GM12878 (cell line): ENCODE data around the gene LACTBL1. TPM values are rescaled to one million over a fixed set of nuclear protein-coding genes. Genes with fewer than 3 reads are reported as not detected.

ENCODE experiments used
- ATAC-seq: fragments of 200-7000 bp; cut with Tn5 transposase; 3 replicates; pipeline ENCODE4 v1.9.1; 2020; ENCODE audit warnings: mild to moderate bottlenecking, moderate library complexity
- BruUV-seq: library from RNA; stranded (reverse); fragments of 400-500 nt; replicated peaks from 2 replicates; lab custom pipeline; 2021; lab: Mats Ljungman, UMichigan
- CTCF ChIA-PET: fragments of 300-600 bp; sonication (Branson Sonifier 250); formaldehyde crosslinking; extraction: SDS; loops from one replicate; lab custom pipeline; 2021; ENCODE audit warnings: inconsistent platforms; lab: Yijun Ruan, JAX
- POLR2A ChIA-PET: fragments of 350-600 bp; formaldehyde crosslinking; extraction: SDS; loops from one replicate; lab custom pipeline; 2021; ENCODE audit warnings: inconsistent platforms; lab: Charles Lee
- RAD21 ChIA-PET: fragments of 300-600 bp; sonication (Branson Sonifier 250); formaldehyde crosslinking; loops from one replicate; lab custom pipeline; 2023; ENCODE audit warnings: antibody characterized with exemption; ENCODE audit not compliant: unreplicated experiment; lab: Charles Lee
- SMC1A ChIA-PET: fragments of 300-600 bp; sonication (Branson Sonifier 250); formaldehyde crosslinking; loops from one replicate; lab custom pipeline; 2023; ENCODE audit not compliant: unreplicated experiment, uncharacterized antibody; lab: Charles Lee
- DNase-seq: peaks from one replicate; pipeline ENCODE4 v3.0.0-alpha.2; 2011; ENCODE audit warnings: low read depth, low spot score
- FAIRE-seq: peaks from 3 replicates; lab custom pipeline; 2011; peaks lifted over from hg19 to GRCh38; lab: Jason Lieb, UNC
- H2AFZ ChIP-seq: 2 replicates; pipeline ENCODE4 v1.6.0; 2011; ENCODE audit warnings: low read depth, low read length, control low read depth; ENCODE audit not compliant: control insufficient read depth
- H3K27ac ChIP-seq: 2 replicates; pipeline ENCODE4 v1.5.1; 2011; ENCODE audit warnings: control low read depth; ENCODE audit not compliant: control insufficient read depth, insufficient read depth
- H3K27me3 ChIP-seq, 2 experiments: replicated peaks in 1 of 2; 2 replicates each; pipeline versions ENCODE4 v1.6.0 to v1.6.1; 2011; ENCODE audit warnings: low read length in 1 of 2; ENCODE audit not compliant: control insufficient read depth in 2 of 2, insufficient read depth in 2 of 2
- H3K36me3 ChIP-seq, 2 experiments: 2 replicates each; pipeline ENCODE4 v1.5.1; 2011; ENCODE audit warnings: low read length in 1 of 2; ENCODE audit not compliant: control insufficient read depth in 2 of 2, insufficient read depth in 2 of 2
- H3K4me1 ChIP-seq: 2 replicates; pipeline ENCODE4 v1.6.1; 2011; ENCODE audit warnings: mild to moderate bottlenecking, low read length, moderate library complexity, mixed read lengths; ENCODE audit not compliant: control insufficient read depth, insufficient read depth
- H3K4me2 ChIP-seq: 2 replicates; pipeline ENCODE4 v1.6.0; 2011; ENCODE audit warnings: control low read depth; ENCODE audit not compliant: control insufficient read depth, insufficient read depth
- H3K4me3 ChIP-seq: fragments of 200-600 bp; sonication (generic); 2 replicates; pipeline ENCODE4 v1.5.1; 2016
- H3K79me2 ChIP-seq: 2 replicates; pipeline ENCODE4 v1.6.0; 2011; ENCODE audit warnings: low read length; ENCODE audit not compliant: control insufficient read depth, insufficient read depth
- H3K9ac ChIP-seq: 2 replicates; pipeline ENCODE4 v1.8.0; 2011; ENCODE audit warnings: low read length, control low read depth, mixed read lengths; ENCODE audit not compliant: control insufficient read depth, insufficient read depth
- H3K9me3 ChIP-seq: replicated peaks from 3 replicates; pipeline ENCODE4 v1.5.1; 2011; ENCODE audit warnings: mild to moderate bottlenecking, low read length; ENCODE audit not compliant: control insufficient read depth, insufficient read depth
- H4K20me1 ChIP-seq: 2 replicates; pipeline ENCODE4 v1.6.0; 2011; ENCODE audit not compliant: control insufficient read depth, insufficient read depth
- BMI1 ChIP-seq: fragments of 450-650 bp; IDR thresholded peaks from 2 replicates; pipeline ENCODE4 v1.6.1; 2016; ENCODE audit warnings: mild to moderate bottlenecking, moderate library complexity, borderline replicate concordance
- EED ChIP-seq: sonication (generic); IDR thresholded peaks from 2 replicates; pipeline ENCODE4 v1.6.1; 2016; ENCODE audit warnings: antibody characterized with exemption, low read depth
- GATAD2B ChIP-seq: fragments of 450-650 bp; conservative IDR thresholded peaks from 2 replicates; pipeline ENCODE4 v1.6.1; 2017; ENCODE audit warnings: low read depth, mild to moderate bottlenecking, moderate library complexity
- KDM1A ChIP-seq: fragments of 200-600 bp; sonication (generic); IDR thresholded peaks from 2 replicates; pipeline ENCODE4 v1.6.1; 2016; ENCODE audit warnings: borderline replicate concordance
- MYB ChIP-seq: fragments of 150-350 bp; IDR thresholded peaks from 2 replicates; pipeline ENCODE4 v1.6.1; 2014; ENCODE audit warnings: mild to moderate bottlenecking, low read depth, low read length, borderline replicate concordance
- WGBS: methylation state at CpG from one replicate; pipeline ENCODE4 v1.1.6; 2016; ENCODE audit warnings: low lambda C conversion rate; ENCODE audit not compliant: insufficient replicate concordance, insufficient coverage; ENCODE audit errors: missing lambda C conversion rate; 5-methylcytosine and 5-hydroxymethylcytosine counted together
- in situ Hi-C: fragments of 300-500 bp; cut with MboI; formaldehyde crosslinking; loops from 9 replicates; pipeline ENCODE4 v1.14.3; 2018; ENCODE audit warnings: mixed read lengths
- intact Hi-C: fragments of 100-400 bp; cut with micrococcal nuclease; formaldehyde crosslinking; loops from one replicate; pipeline ENCODE4 v1.14.2; 2022; ENCODE audit not compliant: unreplicated experiment
- polyA plus RNA-seq, 11 experiments: library from polyadenylated mRNA; depleted of rRNA in 4 of 11; unstranded in 6 of 11; stranded (reverse) in 5 of 11; fragments of >200 nt; fragmentation: Nextera tagmentation in 4 of 11; fragmentation: Illumina TruSeq in 1 of 11; extraction: Ambion mirVana in 4 of 11; extraction: Trizol in 1 of 11; gene quantifications; 1 replicate in 1 of 11; 2 replicates in 10 of 11; pipeline versions ENCODE4 v1.2.1 to v1.2.3, GENCODE V29; 2011 to 2016; ENCODE audit warnings: inconsistent platforms in 2 of 11, missing spikeins in 2 of 11, low read depth in 1 of 11
- total RNA-seq, 4 experiments: library from RNA; depleted of rRNA in 3 of 4; stranded (reverse); fragments of >200 nt in 3 of 4; fragmentation: Illumina TruSeq in 1 of 4; extraction: Trizol in 1 of 4; gene quantifications; 2 replicates each; pipeline versions ENCODE4 v1.2.1 to v1.2.3, GENCODE V29; 2013 to 2021
- TF ChIP-seq, protein P1 (sequence below): IDR thresholded peaks from 2 replicates; pipeline ENCODE4 v1.6.1; 2011; ENCODE audit warnings: borderline replicate concordance, low read depth, mild to moderate bottlenecking, moderate library complexity, mixed read lengths, low read length; ENCODE audit not compliant: insufficient read depth; ENCODE audit errors: extremely low read length
- TF ChIP-seq, protein P2 (sequence below): fragments of 450-650 bp; IDR thresholded peaks from 2 replicates; pipeline ENCODE4 v1.6.1; 2017; ENCODE audit warnings: borderline replicate concordance
- TF ChIP-seq, protein P3 (sequence below): IDR thresholded peaks from 2 replicates; pipeline ENCODE4 v1.6.1; 2011; ENCODE audit warnings: mild to moderate bottlenecking, low read depth, low read length, moderate library complexity; ENCODE audit not compliant: insufficient replicate concordance

Gene LACTBL1
- total and polyA plus RNA-seq, 10 of the 15 experiments (the other 5 are each of a cell fraction or from before 2014, with no cell fraction given): 0.08 TPM; not detected in 9

DNA sequence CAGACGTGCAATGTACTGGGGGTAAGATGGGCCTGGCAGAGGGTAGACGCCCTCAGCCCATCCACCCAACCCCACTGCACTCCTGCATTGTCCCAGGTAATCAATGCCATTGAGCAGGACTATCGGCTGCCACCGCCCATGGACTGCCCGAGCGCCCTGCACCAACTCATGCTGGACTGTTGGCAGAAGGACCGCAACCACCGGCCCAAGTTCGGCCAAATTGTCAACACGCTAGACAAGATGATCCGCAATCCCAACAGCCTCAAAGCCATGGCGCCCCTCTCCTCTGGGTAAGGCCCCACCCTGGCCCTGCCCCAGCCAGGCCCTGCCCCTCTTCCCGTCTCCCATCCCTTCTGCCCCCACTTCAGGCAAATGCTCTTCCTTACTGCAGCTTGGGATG lies 62.4 kb downstream of the LACTBL1 start (continued):
- TF ChIP-seq, protein P1, sequence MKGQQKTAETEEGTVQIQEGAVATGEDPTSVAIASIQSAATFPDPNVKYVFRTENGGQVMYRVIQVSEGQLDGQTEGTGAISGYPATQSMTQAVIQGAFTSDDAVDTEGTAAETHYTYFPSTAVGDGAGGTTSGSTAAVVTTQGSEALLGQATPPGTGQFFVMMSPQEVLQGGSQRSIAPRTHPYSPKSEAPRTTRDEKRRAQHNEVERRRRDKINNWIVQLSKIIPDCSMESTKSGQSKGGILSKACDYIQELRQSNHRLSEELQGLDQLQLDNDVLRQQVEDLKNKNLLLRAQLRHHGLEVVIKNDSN: no peak
- TF ChIP-seq GATAD2B (no peak), MYB (no peak), KDM1A (no peak)

DNA sequence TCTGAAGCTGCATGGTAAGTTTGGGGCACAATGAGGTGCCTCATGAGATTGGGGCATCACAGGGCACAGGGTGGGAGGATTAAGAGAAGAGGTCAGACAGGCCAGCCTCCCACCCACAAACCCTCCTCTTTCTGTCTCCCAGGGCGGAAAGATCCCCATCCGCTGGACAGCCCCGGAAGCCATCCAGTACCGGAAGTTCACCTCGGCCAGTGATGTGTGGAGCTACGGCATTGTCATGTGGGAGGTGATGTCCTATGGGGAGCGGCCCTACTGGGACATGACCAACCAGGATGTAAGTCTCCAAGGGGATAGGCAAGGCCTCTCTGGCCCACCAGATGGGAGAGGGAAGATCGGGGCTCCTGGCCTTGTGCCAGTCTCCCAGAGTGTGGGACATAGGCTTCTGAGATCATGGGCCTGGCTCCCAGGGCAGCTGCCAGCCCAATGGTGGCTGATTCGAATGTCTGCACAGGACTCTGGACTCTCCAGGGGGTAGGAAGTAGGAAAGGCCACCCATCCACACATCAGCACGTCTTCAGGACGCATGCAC lies 63.7 kb downstream of the LACTBL1 start:
- no TSS peak for BruUV-seq
- H3K36me3 ChIP-seq: no peaks in the 10 kb centered on the region
- no peak overlapping the region for H3K27ac ChIP-seq
- H3K9ac ChIP-seq: no peak overlapping the region
- no peak for DNase-seq
- no peaks in the 10 kb centered on the region; the same call in 1 of the 2 replicates for H3K4me1 ChIP-seq
- H3K4me2 ChIP-seq: no peak overlapping the region
- no peaks in the 10 kb centered on the region for H3K79me2 ChIP-seq
- TF ChIP-seq EED (no peak), BMI1 (no peak)
- TF ChIP-seq, protein P2, sequence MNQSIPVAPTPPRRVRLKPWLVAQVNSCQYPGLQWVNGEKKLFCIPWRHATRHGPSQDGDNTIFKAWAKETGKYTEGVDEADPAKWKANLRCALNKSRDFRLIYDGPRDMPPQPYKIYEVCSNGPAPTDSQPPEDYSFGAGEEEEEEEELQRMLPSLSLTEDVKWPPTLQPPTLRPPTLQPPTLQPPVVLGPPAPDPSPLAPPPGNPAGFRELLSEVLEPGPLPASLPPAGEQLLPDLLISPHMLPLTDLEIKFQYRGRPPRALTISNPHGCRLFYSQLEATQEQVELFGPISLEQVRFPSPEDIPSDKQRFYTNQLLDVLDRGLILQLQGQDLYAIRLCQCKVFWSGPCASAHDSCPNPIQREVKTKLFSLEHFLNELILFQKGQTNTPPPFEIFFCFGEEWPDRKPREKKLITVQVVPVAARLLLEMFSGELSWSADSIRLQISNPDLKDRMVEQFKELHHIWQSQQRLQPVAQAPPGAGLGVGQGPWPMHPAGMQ: no peak
- TF ChIP-seq, protein P3, sequence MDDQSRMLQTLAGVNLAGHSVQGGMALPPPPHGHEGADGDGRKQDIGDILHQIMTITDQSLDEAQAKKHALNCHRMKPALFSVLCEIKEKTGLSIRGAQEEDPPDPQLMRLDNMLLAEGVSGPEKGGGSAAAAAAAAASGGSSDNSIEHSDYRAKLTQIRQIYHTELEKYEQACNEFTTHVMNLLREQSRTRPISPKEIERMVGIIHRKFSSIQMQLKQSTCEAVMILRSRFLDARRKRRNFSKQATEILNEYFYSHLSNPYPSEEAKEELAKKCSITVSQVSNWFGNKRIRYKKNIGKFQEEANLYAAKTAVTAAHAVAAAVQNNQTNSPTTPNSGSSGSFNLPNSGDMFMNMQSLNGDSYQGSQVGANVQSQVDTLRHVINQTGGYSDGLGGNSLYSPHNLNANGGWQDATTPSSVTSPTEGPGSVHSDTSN: no peak
- WGBS: 47% methylated on average over 11 of the region's 11 CpGs
- intact Hi-C loops: no loop called here
- in situ Hi-C loops: no loop called here
- ChIA-PET POLR2A (interaction anchor here (0.6 kb wide), 1 partner anchor 412 kb away, joined by 5 read pairs; no protein-coding TSS in a partner anchor), RAD21 (no interaction called here), SMC1A (no interaction called here), CTCF (no interaction called here)
- FAIRE-seq: no peak
- no peak overlapping the region for H3K4me3 ChIP-seq
- H2AFZ ChIP-seq: no peak overlapping the region
- no peaks in the 10 kb centered on the region; a peak in 1 of 4 replicates for H3K27me3 ChIP-seq
- H3K9me3 ChIP-seq: no peaks in the 10 kb centered on the region; the same call in 2 of the 3 replicates
- no peak for ATAC-seq
- H4K20me1 ChIP-seq: no peaks in the 10 kb centered on the region
